HG02884 (cell line): ENCODE measurements around the gene CCDC28A.
"Not testable (repeated sequence)": the region's sequence is repeated elsewhere in the genome, so short reads cannot be mapped to it uniquely, and the experiment has no call there.

Experiments used
- ATAC-seq: cut with Tn5 transposase; IDR thresholded peaks from one replicate; pipeline ENCODE4 v1.9.1; 2021; ENCODE audit warnings: mild to moderate bottlenecking, moderate library complexity; ENCODE audit not compliant: unreplicated experiment

CCDC28A gene

GRCh38 chr6:138773177-138774091, at the start of gene CCDC28A:
Gene CCDC28A (plus strand): TSS chr6:138773769. CDS start chr6:138776121, 2,352 bp downstream.
- peak; percentile 88 for ATAC-seq

DNA sequence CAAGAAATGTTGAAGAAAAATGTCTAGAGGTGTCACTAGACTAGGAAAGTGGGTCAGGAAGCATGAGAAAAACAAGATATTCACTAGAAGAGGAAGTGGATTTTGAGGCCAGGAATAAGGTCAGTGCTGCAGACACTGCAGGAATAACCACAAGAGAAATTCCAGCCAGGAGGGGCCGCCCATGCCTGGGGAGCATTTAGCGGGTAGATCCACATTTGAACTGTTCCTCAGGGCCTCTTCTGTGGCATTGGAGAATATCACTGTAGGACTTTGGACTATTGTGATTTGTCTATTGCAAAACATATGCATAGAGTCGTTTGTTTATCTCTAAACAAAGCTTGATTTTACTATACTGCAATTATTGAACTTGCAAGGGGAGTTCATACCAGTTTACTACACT, 49.6 kb upstream of the CCDC28A start:
- no peak for ATAC-seq

DNA sequence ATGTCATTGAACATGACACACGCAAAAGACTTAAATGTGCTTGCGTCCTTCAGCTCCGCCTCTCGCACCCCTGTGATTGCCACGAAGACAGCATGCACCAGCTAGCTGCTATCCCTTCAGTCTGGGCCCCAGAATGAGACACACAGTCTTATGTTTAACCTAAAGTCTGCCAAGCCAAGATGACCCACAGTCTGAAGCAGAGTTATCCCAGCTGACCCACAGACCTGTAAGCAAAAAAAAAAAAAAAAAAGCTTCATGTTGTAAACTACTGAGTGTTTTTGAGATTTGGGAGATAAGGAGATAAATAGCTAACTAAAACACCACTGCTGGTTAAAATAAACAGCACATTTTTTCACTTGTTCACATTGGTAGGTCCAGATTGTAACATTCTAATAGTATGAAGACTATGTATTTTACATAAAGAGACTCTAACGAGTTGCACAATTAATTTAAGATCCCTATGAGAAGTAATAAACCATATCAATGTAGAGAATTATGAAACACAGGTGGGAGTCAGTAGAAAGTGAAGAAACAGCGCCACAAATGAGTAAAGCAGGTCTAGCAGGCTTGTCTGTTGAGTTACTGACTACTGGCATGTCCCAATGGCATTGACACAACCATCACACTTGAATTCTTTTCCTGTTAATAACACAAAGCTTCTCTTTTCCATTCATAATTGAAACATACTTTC, 47.4 kb upstream of the CCDC28A start:
- no peak for ATAC-seq

GRCh38 chr6:138726757-138727097, 46.8 kb upstream of the CCDC28A start:
- ATAC-seq: no peak

GRCh38 chr6:138727182-138727581, 46.4 kb upstream of the CCDC28A start:
- no peak for ATAC-seq

DNA sequence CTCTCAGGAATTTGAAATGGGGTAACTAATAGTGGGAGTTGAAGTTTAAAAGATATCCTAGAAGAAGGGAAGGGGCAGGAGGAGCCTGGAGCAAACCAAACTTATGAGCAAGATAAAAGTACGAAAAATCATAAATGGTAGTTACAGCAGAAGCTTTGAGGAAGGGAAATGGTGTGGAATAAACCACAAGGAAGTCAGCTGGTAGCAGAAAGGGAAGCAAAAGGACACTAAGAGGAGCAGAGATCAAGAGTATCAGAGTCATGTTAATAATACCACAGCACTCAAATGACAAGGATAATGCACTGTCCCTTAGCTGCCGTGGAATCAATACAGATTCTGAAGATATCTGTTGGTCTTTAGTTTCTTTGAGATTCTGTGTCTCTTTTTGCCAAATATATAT, 44.9 kb upstream of the CCDC28A start:
- no peak for ATAC-seq

DNA sequence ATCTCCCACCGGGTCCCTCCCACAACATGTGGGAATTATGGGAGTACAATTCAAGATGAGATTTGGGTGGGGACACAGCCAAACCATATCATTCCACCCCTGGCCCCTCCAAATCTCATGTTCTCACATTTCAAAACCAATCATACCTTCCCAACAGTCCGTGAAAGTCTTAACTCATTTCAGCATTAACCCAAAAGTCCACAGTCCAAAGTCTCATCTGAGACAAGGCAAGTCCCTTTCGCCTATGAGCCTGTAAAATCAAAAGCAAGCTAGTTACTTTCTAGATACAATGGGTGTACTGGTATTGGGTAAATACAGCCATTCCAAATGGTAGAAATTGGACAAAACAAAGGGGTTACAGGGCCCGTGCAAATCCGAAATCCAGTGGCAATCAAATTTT, 43.5 kb upstream of the CCDC28A start:
- ATAC-seq: not testable (repeated sequence)

- no peak for ATAC-seq
Observed at GRCh38 chr6:138734585-138734984, 39.0 kb upstream of the CCDC28A start.

GRCh38 chr6:138736640-138737039, 36.9 kb upstream of the CCDC28A start:
- no peak for ATAC-seq

- ATAC-seq: no peak
Observed at GRCh38 chr6:138752017-138752416, 21.6 kb upstream of the CCDC28A start.

DNA sequence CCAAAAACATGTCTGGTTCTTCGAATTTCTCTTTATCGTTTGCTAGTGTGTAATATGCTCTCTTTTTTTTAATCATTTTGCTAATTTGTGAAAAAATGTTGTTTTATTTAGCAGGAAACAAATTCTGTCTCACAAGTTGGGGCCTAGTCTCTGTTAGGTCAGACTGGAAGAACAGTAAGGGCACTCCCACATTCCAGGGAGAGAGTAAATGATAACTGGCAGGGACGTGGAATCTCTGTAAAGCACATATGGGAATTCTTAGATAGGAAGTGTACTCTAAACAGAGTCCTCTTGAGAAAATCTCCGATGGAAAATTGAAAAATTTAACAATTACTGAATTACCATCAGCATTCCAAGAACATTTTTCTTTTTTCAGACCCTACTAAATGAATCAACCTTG, 16.4 kb upstream of the CCDC28A start:
- ATAC-seq: no peak

DNA sequence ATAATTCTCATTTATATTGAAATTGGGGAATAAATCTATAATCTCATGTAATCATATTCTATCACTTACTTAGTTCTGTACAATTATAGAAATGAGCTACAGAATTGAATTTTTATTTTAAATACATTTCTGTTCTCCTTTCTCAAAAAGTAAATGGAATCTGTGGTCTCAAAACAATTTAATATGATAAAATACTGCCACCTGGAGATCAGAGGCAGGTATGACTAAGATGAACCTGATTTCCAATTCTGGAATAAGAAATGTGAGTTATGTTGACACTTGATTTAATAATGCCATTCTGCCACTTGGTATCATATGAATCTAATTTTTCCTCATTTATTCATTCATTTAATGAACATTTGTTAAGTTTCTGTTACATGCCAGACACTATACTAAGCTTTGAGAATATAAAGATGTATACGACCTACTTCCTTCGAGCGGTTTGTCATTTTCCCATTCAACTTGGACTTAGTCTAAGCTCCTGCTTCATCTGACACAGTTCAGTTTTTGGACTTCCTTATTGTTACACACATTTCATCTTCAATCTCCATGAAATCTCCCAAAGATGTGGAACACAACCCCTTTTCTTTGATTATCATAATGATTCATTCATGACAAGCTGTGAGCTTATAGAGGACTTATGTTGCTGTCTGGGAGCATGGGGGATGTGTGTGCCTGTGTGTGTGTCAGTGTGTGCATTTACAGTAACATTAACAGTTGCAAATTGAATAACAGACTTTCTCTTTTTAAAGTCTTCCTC, 7.5 kb upstream of the CCDC28A start:
- ATAC-seq: no peak

- no peak for ATAC-seq
Observed at GRCh38 chr6:138769102-138769676, 4.4 kb upstream of the CCDC28A start.

DNA sequence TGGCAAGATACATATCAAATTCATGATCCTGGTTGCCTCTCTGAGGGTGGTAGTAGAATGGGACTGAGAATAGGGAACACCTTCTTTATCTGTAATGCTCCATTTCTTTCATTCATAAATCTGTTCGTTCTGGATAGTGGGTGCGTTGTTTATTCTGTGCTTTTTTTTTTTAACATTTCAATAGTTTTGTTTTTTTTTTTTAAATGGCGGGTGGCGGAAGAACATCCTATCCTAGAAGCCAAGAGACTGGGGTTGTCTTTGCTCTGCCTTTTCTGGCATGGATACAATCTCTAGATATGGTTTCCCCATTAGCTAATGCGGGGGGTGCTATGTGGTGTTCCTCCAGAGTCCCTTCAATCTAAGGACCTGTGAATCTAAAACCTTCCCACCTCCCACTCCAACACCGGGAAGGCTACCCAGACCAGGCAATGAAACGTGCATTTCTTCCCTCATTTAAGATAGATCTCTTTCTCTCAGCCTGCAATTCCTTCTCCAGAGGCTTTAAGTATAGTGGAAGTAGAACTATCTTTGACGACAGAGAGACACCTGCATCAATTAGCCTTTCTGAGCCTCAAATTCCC, 883 bp upstream of the CCDC28A start:
- ATAC-seq: no peak

- ATAC-seq: no peak
Observed at GRCh38 chr6:138774370-138774769, 801 bp downstream of the CCDC28A start.

DNA sequence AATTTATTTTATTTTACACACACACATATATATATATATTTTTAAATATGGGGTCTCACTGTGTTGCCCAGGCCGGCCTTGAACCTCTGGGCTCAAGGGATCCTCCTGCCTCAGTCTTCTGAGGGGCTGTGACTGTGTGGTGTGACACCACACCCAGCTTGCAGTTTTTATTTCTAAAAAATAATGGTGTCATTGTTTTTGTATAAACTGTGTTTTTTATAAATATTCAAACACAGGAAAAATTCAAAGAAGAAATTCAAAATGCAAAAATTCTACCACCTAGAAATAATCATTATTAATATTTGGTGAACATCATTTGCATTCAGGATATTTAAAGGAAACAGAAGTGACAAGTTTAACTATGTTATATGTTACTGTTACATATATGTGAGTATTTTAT, 3.1 kb downstream of the CCDC28A start:
- ATAC-seq: no peak

DNA sequence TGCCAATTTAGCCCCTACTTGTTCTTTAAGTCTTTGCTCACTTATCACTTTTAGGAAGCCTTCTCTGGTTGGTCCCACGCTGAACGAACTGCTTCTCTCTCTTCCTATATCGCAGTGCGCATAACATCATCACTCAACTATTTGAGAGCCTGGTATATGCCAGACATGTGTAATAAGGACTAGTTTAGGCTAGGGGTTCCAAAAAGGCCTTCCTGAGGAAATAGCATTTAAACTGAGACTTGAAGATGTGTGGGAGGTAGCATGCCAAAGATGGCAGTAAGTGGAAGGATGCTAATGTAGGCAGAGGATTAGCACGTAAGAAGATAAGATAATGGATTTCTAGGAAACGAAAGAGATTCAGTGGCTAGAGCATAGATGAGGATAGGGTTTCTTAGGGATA, 4.8 kb downstream of the CCDC28A start:
- no peak for ATAC-seq

GRCh38 chr6:138782243-138782642, 8.7 kb downstream of the CCDC28A start:
- ATAC-seq: no peak

GRCh38 chr6:138785079-138785478, 11.5 kb downstream of the CCDC28A start:
- ATAC-seq: no peak

- no peak for ATAC-seq
Observed at GRCh38 chr6:138785980-138786379, 12.4 kb downstream of the CCDC28A start.

- no peak for ATAC-seq
Observed at GRCh38 chr6:138787138-138787537, 13.6 kb downstream of the CCDC28A start.
